ENCODE results near the gene NTHL1. TPM values are rescaled to one million over a fixed set of nuclear protein-coding genes. Genes with fewer than 3 reads are reported as not detected.

The NTHL1 gene
- total RNA-seq, 1 experiment from 2014 or later = 52.0 TPM

DNA sequence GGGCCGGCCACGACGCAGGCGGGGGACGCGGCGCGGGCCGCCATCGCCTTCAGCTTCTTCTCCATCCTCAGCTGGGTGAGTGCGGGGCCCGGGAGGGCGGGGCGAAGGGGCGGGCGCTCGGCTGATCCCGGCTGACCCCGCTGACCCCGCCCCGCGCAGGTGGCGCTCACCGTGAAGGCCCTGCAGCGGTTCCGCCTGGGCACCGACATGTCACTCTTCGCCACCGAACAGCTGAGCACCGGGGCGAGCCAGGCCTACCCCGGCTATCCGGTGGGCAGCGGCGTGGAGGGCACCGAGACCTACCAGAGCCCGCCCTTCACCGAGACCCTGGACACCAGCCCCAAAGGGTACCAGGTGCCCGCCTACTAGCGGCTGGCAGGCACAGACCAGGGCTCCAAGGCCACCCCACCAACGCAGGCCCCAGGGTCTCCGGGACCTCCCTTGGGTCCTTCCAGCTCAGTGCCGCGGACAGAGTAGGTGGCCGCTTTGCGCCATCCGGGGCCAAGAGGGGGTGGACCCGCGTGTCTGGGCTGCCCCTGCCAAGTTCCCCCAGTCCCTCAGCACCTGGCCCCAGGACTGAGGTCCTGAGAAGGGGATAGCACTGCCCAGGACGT is 54.8 kb downstream of the NTHL1 start:
- Histone ChIP-seq H3T11ph (ENCODE audit: low read length) (no peak overlapping the region), H2BK15ac (ENCODE audit: low read depth, low read length) (no peak overlapping the region), H4K20me1 (ENCODE audit: control insufficient read depth, insufficient read depth, insufficient read length) (no peaks in the 10 kb centered on the region), H2BK5ac (ENCODE audit: insufficient read length, low read length) (no peak overlapping the region), H3K9ac (ENCODE audit: extremely low read depth, insufficient read length, low read length) (no peak overlapping the region), H3K23ac (ENCODE audit: insufficient read length, low read depth, low read length) (no peak overlapping the region), H3K14ac (ENCODE audit: insufficient read depth, low read length) (peak overlapping the region; percentile 82), H3K4me1 (ENCODE audit: insufficient read depth, low read length) (no peaks in the 10 kb centered on the region; the same call in 1 of the 2 replicates), H2AK5ac (ENCODE audit: insufficient read length, low read length) (no peak overlapping the region), H3K4me2 (ENCODE audit: insufficient read depth, insufficient read length, low read length) (peak overlapping the region; percentile 35), H4K91ac (ENCODE audit: insufficient read length, low read depth, low read length) (no peak overlapping the region), H3K23me2 (ENCODE audit: insufficient read length, low read depth, low read length, poor library complexity, severe bottlenecking) (peaks cover 18% of the 10 kb centered on the region), H3K9me3 (ENCODE audit: control insufficient read depth, low read depth, low read length) (no peaks in the 10 kb centered on the region), H3K56ac (ENCODE audit: insufficient read length, low read depth, low read length) (no peak overlapping the region), H2AFZ (ENCODE audit: low read length) (no peak overlapping the region), H3K4ac (ENCODE audit: low read depth, low read length) (no peak overlapping the region; the same call in 1 of the 2 replicates), H2BK20ac (ENCODE audit: low read depth, low read length, poor library complexity, severe bottlenecking) (no peak overlapping the region), H3K18ac (ENCODE audit: insufficient read length, low read depth, low read length) (peak overlapping the region; percentile 85), H3K27me3 (ENCODE audit: insufficient read depth, low read length) (peaks cover 15% of the 10 kb centered on the region; the same call in 1 of the 2 replicates), H2BK12ac (ENCODE audit: insufficient read length, low read depth, low read length) (no peak overlapping the region), H4K8ac (replicated peaks; ENCODE audit: insufficient read length, low read depth, low read length) (no peak overlapping the region), H2BK120ac (ENCODE audit: low read depth, low read length, poor library complexity, severe bottlenecking) (no peak overlapping the region), H3K27ac (ENCODE audit: insufficient read length, low read depth, low read length) (no peak overlapping the region), H4K5ac (ENCODE audit: insufficient read length, low read depth, low read length) (no peak overlapping the region), H3K79me1 (ENCODE audit: insufficient read depth, low read depth, low read length, poor library complexity, severe bottlenecking) (no peaks in the 10 kb centered on the region), H3K79me2 (ENCODE audit: insufficient read depth, low read length) (no peaks in the 10 kb centered on the region)
- Mint-ChIP-seq H3K9me3 (no peaks in the 10 kb centered on the region; a peak in 1 of 5 replicates), H3K36me3 (ENCODE audit: insufficient read depth in 1 of 3, low read depth in 3 of 3) (peaks cover 0 to 8% (median 7%) of the 10 kb centered on the region in 3 experiments; a peak in 4 of 7 replicates), H3K4me1 (peaks cover 16 to 20% of the 10 kb centered on the region in 2 experiments), H3K4me3 (peak overlapping the region in 1 of 2 experiments; percentile 68; a peak in 3 of 5 replicates), H3K27me3 (ENCODE audit: low read depth) (peaks cover 39% of the 10 kb centered on the region), H3K27ac (no peak overlapping the region)
- peak; percentile 83 for DNase-seq
- no CpG with 5 or more reads among the region's 50 CpGs for WGBS (ENCODE audit: extremely low coverage, insufficient read length, low lambda C conversion rate)
- TF ChIP-seq, protein P1, sequence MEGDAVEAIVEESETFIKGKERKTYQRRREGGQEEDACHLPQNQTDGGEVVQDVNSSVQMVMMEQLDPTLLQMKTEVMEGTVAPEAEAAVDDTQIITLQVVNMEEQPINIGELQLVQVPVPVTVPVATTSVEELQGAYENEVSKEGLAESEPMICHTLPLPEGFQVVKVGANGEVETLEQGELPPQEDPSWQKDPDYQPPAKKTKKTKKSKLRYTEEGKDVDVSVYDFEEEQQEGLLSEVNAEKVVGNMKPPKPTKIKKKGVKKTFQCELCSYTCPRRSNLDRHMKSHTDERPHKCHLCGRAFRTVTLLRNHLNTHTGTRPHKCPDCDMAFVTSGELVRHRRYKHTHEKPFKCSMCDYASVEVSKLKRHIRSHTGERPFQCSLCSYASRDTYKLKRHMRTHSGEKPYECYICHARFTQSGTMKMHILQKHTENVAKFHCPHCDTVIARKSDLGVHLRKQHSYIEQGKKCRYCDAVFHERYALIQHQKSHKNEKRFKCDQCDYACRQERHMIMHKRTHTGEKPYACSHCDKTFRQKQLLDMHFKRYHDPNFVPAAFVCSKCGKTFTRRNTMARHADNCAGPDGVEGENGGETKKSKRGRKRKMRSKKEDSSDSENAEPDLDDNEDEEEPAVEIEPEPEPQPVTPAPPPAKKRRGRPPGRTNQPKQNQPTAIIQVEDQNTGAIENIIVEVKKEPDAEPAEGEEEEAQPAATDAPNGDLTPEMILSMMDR (conservative IDR thresholded peaks at IDR 0.05) = no peak
